GM21423 (cell line): Measurements from ENCODE around the gene SCAND1.
A peak's percentile ranks its signal among the peaks of the same experiment; 100 is the strongest.
"Not testable (repeated sequence)": the region's sequence is repeated elsewhere in the genome, so short reads cannot be mapped to it uniquely, and the experiment has no call there.

Experiments
- ATAC-seq: cut with Tn5 transposase; IDR thresholded peaks from one replicate; pipeline ENCODE4 v1.9.1; 2021; ENCODE audit warnings: mild to moderate bottlenecking, moderate library complexity; ENCODE audit not compliant: unreplicated experiment

SCAND1 gene

GRCh38 chr20:35963878-35964277 is 9.6 kb upstream of the SCAND1 start:
- no peak for ATAC-seq

DNA sequence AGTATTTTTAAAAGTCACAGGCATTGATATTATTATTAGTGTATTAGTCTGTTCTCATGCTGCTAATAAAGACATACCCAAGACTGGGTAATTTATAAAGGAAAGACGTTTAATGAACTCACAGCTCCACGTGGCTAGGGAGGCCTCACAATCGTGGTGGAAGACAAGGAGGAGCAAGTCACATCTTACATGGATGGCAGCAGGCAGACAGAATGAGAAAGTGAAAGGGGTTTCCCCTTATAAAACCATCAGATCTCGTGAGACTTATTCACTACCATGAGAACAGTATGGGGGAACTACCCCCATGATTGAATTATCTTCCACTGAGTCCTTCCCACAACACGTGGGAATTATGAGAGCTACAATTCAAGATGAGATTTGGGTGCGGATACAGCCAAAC is 5.0 kb upstream of the SCAND1 start:
- ATAC-seq: not testable (repeated sequence)

DNA sequence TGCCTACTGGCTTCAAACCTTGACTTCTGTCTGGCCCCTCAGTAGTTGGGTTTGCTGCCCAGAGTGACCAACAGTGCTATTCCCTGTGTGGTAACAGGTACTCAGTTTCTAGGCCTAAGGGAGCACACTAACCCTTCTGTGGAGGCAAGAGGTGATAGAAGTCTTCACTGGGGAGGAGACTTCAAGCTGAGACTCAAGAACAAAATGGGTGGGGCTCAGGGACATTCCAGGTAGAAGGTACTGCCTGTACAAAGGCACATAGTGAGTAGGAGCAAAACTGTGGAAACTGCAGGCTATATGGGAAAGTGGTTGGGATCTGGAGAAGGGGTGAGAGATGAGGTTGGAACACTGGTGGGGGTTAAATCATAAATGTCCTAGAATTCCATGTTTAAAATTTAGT is 2.3 kb upstream of the SCAND1 start:
- ATAC-seq: no peak

- ATAC-seq: no peak
These were observed 577 bp upstream of the SCAND1 start for GRCh38 chr20:35954907-35955251.

- peak; percentile 27 for ATAC-seq
These were observed 709 bp downstream of the SCAND1 start for GRCh38 chr20:35953387-35954199.

GRCh38 chr20:35952480-35953386 is 1.6 kb downstream of the SCAND1 start:
- no peak for ATAC-seq

GRCh38 chr20:35952080-35952479 is 2.2 kb downstream of the SCAND1 start:
- ATAC-seq: not testable (repeated sequence)

- no peak for ATAC-seq
These were observed 4.2 kb downstream of the SCAND1 start for GRCh38 chr20:35950093-35950492.

DNA sequence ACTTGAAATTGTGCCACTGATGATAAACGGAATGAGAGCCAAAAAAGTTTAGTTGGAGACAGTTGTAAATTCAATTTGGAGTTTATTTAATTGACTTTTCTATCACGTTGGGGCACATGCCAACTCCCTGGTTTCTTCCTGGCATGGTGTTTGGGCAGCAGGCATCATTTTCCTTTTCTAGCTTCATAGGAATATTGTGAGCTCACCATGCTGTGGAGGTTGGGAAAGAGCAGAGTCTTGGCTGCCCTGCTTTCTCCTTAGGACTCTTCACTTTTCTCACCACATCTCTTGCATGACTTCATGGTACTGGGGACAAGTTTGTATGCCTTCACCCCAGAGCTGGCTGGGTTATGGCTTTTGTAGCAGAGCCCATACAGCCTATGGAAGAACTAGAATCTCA is 6.4 kb downstream of the SCAND1 start:
- no peak for ATAC-seq

GRCh38 chr20:35947489-35947888 is 6.8 kb downstream of the SCAND1 start:
- no peak for ATAC-seq

DNA sequence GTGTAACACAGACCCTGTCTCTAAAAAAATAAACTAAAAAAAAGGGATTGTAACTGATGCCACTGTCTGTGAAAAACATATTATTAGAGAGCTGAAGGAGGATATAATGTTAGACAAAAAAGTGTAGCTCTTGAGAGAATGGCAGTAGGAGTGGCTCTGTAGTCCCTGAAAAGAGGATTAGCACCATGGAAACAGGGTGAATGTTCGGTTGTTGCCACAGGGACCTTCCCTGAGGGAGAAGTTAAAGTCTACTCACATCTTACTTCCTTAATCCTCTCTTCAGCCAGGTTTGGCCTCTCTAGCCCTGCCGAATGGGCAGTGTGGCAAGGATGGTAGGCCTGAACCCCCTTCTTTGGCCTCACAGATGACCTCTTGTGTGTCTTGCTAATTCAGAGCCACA is 12.1 kb downstream of the SCAND1 start:
- ATAC-seq: no peak

- ATAC-seq: no peak
These were observed 12.7 kb downstream of the SCAND1 start for GRCh38 chr20:35941620-35942019.

- ATAC-seq: no peak
These were observed 15.0 kb downstream of the SCAND1 start for GRCh38 chr20:35939264-35939663.

- no peak for ATAC-seq
These were observed 20.3 kb downstream of the SCAND1 start for GRCh38 chr20:35934050-35934449.

DNA sequence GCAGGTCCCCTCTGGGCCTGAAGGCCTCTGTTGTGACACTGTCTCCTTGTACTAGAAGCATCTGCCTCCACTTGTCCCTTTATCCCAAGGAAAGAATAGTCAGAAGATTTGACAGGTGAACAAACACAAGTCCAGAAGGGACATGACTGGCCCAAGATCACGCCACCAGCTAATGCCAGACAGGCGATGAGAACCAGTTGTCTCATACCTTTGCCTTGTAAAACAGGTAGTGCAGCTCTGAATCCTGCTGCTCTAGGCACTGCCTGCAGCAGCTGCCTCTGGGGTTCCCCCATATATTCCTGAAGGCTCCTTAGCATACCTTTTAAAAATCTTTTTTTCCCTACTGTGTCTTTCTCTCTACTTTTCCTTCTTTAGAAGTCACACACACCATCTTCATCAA is 25.0 kb downstream of the SCAND1 start:
- no peak for ATAC-seq

- no peak for ATAC-seq
These were observed 33.8 kb downstream of the SCAND1 start for GRCh38 chr20:35920523-35920922.

GRCh38 chr20:35918021-35918420 is 36.3 kb downstream of the SCAND1 start:
- no peak for ATAC-seq

DNA sequence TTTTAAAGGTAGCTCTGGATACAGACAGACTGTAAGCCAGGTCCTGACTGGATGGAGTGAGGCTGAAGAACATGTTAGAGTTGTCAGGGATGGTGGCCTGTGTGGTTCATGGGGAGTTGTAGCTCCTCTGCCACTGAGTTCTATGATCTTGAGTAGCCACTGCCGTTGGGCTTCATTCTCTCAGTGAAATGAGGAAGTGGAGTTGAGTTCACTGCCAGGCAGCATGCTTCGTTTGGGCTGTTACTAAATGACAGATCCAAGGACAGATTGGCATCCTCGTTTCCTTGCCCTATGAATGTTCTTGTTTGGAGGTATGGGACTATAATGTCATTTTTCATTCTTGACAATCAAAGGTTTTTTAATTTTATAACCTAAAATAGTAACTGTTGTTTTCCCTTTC is 37.2 kb downstream of the SCAND1 start:
- ATAC-seq: no peak

GRCh38 chr20:35912881-35913280 is 41.4 kb downstream of the SCAND1 start:
- ATAC-seq: no peak

GRCh38 chr20:35910254-35910653 is 44.0 kb downstream of the SCAND1 start:
- ATAC-seq: no peak

GRCh38 chr20:35909796-35910195 is 44.5 kb downstream of the SCAND1 start:
- no peak for ATAC-seq

- no peak for ATAC-seq
These were observed 45.1 kb downstream of the SCAND1 start for GRCh38 chr20:35909176-35909575.
